Prostate gland (tissue), 2 donors: ENCODE results near the gene B4GALNT2.
"Not testable (repeated sequence)": the region's sequence is repeated elsewhere in the genome, so short reads cannot be mapped to it uniquely, and the experiment has no call there.

ENCODE experiments used
- POLR2AphosphoS5 ChIP-seq: sonication (generic); formaldehyde crosslinking; IDR thresholded peaks from one replicate; pipeline ENCODE4 v1.6.1; 2017; ENCODE audit warnings: antibody characterized with exemption
- TF ChIP-seq, protein P1 (sequence below), 4 experiments: fragments of 200-600 bp in 2 of 4; fragments of 450-650 bp in 2 of 4; sonication (generic) in 2 of 4; IDR thresholded peaks; 1 replicate in 3 of 4; 2 replicates in 1 of 4; pipeline ENCODE4 v1.5.1; 2016 to 2019; ENCODE audit warnings: antibody characterized with exemption in 4 of 4, mild to moderate bottlenecking in 2 of 4, moderate library complexity in 2 of 4

GRCh38 chr17:49184522-49184921 is 52.0 kb downstream of the B4GALNT2 start:
- TF ChIP-seq, protein P1, sequence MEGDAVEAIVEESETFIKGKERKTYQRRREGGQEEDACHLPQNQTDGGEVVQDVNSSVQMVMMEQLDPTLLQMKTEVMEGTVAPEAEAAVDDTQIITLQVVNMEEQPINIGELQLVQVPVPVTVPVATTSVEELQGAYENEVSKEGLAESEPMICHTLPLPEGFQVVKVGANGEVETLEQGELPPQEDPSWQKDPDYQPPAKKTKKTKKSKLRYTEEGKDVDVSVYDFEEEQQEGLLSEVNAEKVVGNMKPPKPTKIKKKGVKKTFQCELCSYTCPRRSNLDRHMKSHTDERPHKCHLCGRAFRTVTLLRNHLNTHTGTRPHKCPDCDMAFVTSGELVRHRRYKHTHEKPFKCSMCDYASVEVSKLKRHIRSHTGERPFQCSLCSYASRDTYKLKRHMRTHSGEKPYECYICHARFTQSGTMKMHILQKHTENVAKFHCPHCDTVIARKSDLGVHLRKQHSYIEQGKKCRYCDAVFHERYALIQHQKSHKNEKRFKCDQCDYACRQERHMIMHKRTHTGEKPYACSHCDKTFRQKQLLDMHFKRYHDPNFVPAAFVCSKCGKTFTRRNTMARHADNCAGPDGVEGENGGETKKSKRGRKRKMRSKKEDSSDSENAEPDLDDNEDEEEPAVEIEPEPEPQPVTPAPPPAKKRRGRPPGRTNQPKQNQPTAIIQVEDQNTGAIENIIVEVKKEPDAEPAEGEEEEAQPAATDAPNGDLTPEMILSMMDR (IDR thresholded peaks at IDR 0.05): not testable (repeated sequence)
- not testable (repeated sequence) for TF ChIP-seq POLR2AphosphoS5
